Measurements from ENCODE around the gene CHMP2A. TPM values are rescaled to one million over a fixed set of nuclear protein-coding genes. Genes with fewer than 3 reads are reported as not detected.
A peak's percentile ranks its signal among the peaks of the same experiment; 100 is the strongest.

Gene CHMP2A
- total and polyA plus RNA-seq, 2 of the 13 experiments (the other 11 are each of a cell fraction or from before 2014, with no cell fraction given), result 49.7 to 55.0 TPM

- TF ChIP-seq, protein P1, sequence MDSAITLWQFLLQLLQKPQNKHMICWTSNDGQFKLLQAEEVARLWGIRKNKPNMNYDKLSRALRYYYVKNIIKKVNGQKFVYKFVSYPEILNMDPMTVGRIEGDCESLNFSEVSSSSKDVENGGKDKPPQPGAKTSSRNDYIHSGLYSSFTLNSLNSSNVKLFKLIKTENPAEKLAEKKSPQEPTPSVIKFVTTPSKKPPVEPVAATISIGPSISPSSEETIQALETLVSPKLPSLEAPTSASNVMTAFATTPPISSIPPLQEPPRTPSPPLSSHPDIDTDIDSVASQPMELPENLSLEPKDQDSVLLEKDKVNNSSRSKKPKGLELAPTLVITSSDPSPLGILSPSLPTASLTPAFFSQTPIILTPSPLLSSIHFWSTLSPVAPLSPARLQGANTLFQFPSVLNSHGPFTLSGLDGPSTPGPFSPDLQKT (CRISPR knock-in tag; IDR thresholded peaks at IDR 0.05; ENCODE audit: borderline replicate concordance), result 0 out of 2 replicates have a peak, but pooled peaks have one; percentile 66
- TF ChIP-seq ZNF251 (CRISPR knock-in tag; IDR thresholded peaks at IDR 0.05), result 0 out of 2 replicates have a peak, but pooled peaks have one; percentile 31
- TF ChIP-seq TFDP2 (CRISPR knock-in tag; IDR thresholded peaks at IDR 0.05), result peak; percentile 80
- TF ChIP-seq DR1 (CRISPR knock-in tag; IDR thresholded peaks at IDR 0.05), result peak; percentile 92
- TF ChIP-seq ZNF770 (CRISPR knock-in tag; IDR thresholded peaks at IDR 0.05), result 0 out of 2 replicates have a peak, but pooled peaks have one; percentile 18
- no peak for TF ChIP-seq SUZ12 (IDR thresholded peaks at IDR 0.05; ENCODE audit: low read depth, low read length)
- TF ChIP-seq IRX3 (CRISPR knock-in tag; IDR thresholded peaks at IDR 0.05; ENCODE audit: borderline replicate concordance, low read depth), result 0 out of 2 replicates have a peak, but pooled peaks have one; percentile 42
- TF ChIP-seq U2AF2 (IDR thresholded peaks at IDR 0.05; ENCODE audit: low read depth, low read length), result no peak
- TF ChIP-seq ZNF775 (CRISPR knock-in tag; IDR thresholded peaks at IDR 0.05; ENCODE audit: borderline replicate concordance), result no peak
- TF ChIP-seq, protein P2, sequence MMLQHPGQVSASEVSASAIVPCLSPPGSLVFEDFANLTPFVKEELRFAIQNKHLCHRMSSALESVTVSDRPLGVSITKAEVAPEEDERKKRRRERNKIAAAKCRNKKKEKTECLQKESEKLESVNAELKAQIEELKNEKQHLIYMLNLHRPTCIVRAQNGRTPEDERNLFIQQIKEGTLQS (CRISPR knock-in tag; IDR thresholded peaks at IDR 0.05), result 0 out of 2 replicates have a peak, but pooled peaks have one; percentile 29
- TF ChIP-seq PCBP1 (IDR thresholded peaks at IDR 0.05; ENCODE audit: borderline replicate concordance, low read depth, low read length), result no peak
- TF ChIP-seq ZNF317 (CRISPR knock-in tag; IDR thresholded peaks at IDR 0.05), result no peak
- peak; percentile 27; the same call in 1 of the 2 replicates for TF ChIP-seq NCOA2 (CRISPR knock-in tag; IDR thresholded peaks at IDR 0.05)
- TF ChIP-seq FOXP1 (IDR thresholded peaks at IDR 0.05), result no peak
- no peak for TF ChIP-seq FOXP1 (CRISPR knock-in tag; IDR thresholded peaks at IDR 0.05)
- TF ChIP-seq, protein P3, sequence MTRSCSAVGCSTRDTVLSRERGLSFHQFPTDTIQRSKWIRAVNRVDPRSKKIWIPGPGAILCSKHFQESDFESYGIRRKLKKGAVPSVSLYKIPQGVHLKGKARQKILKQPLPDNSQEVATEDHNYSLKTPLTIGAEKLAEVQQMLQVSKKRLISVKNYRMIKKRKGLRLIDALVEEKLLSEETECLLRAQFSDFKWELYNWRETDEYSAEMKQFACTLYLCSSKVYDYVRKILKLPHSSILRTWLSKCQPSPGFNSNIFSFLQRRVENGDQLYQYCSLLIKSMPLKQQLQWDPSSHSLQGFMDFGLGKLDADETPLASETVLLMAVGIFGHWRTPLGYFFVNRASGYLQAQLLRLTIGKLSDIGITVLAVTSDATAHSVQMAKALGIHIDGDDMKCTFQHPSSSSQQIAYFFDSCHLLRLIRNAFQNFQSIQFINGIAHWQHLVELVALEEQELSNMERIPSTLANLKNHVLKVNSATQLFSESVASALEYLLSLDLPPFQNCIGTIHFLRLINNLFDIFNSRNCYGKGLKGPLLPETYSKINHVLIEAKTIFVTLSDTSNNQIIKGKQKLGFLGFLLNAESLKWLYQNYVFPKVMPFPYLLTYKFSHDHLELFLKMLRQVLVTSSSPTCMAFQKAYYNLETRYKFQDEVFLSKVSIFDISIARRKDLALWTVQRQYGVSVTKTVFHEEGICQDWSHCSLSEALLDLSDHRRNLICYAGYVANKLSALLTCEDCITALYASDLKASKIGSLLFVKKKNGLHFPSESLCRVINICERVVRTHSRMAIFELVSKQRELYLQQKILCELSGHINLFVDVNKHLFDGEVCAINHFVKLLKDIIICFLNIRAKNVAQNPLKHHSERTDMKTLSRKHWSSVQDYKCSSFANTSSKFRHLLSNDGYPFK (CRISPR knock-in tag; IDR thresholded peaks at IDR 0.05; ENCODE audit: borderline replicate concordance), result peak; percentile 58; the same call in 1 of the 2 replicates
- no peak for TF ChIP-seq GPBP1L1 (CRISPR knock-in tag; IDR thresholded peaks at IDR 0.05)
- TF ChIP-seq ZFP1 (CRISPR knock-in tag; IDR thresholded peaks at IDR 0.05), result 0 out of 2 replicates have a peak, but pooled peaks have one; percentile 39
- peak; percentile 32 for TF ChIP-seq NFKB2 (CRISPR knock-in tag; IDR thresholded peaks at IDR 0.05; ENCODE audit: borderline replicate concordance)
- no peak for TF ChIP-seq CC2D1A (CRISPR knock-in tag; IDR thresholded peaks at IDR 0.05)
Measured at GRCh38 chr19:58543826-58544590, 10.9 kb downstream of the CHMP2A start, which contains the start of gene TRIM28 (continued).
